ENCODE measurements around the gene SLBP.

The SLBP gene

GRCh38 chr4:1740021-1740545, 28.0 kb upstream of the SLBP start:
- Histone ChIP-seq H3K4me1 (ENCODE audit: control insufficient read depth, insufficient read depth, low read length) (no peaks in the 10 kb centered on the region), H3K27me3 (ENCODE audit: control insufficient read depth, insufficient read depth, low read length, poor library complexity, severe bottlenecking) (no peaks in the 10 kb centered on the region), H3K9me3 (ENCODE audit: control insufficient read depth, low read length) (peaks cover 4% of the 10 kb centered on the region), H3K27ac (ENCODE audit: insufficient read depth, low read depth, low read length, poor library complexity, severe bottlenecking) (no peak overlapping the region), H3K4me3 (ENCODE audit: insufficient read depth, low read depth, low read length) (no peak overlapping the region), H3K36me3 (ENCODE audit: control insufficient read depth, insufficient read depth, low read length) (peaks cover 89% of the 10 kb centered on the region)
- WGBS, 2 experiments = 97 to 98% methylated on average over 22 of the region's 22 CpGs

- H3K4me1 ChIP-seq (ENCODE audit: control insufficient read depth, insufficient read depth, low read length) = no peaks in the 10 kb centered on the region
- WGBS, 2 experiments = 95 to 96% methylated on average over 9 of the region's 9 CpGs
- H3K9me3 ChIP-seq (ENCODE audit: control insufficient read depth, low read length) = peaks cover 4% of the 10 kb centered on the region
- no peaks in the 10 kb centered on the region for H3K27me3 ChIP-seq (ENCODE audit: control insufficient read depth, insufficient read depth, low read length, poor library complexity, severe bottlenecking)
- no peak overlapping the region for H3K27ac ChIP-seq (ENCODE audit: insufficient read depth, low read depth, low read length, poor library complexity, severe bottlenecking)
- H3K4me3 ChIP-seq (ENCODE audit: insufficient read depth, low read depth, low read length) = no peak overlapping the region
- peaks cover 89% of the 10 kb centered on the region for H3K36me3 ChIP-seq (ENCODE audit: control insufficient read depth, insufficient read depth, low read length)
Observed at GRCh38 chr4:1739358-1739757, 27.2 kb upstream of the SLBP start.

- 95 to 96% methylated on average over 4 of the region's 4 CpGs for WGBS, 2 experiments
- Histone ChIP-seq H3K27ac (ENCODE audit: insufficient read depth, low read depth, low read length, poor library complexity, severe bottlenecking) (no peak overlapping the region), H3K9me3 (ENCODE audit: control insufficient read depth, low read length) (peaks cover 4% of the 10 kb centered on the region), H3K4me1 (ENCODE audit: control insufficient read depth, insufficient read depth, low read length) (no peaks in the 10 kb centered on the region), H3K27me3 (ENCODE audit: control insufficient read depth, insufficient read depth, low read length, poor library complexity, severe bottlenecking) (no peaks in the 10 kb centered on the region), H3K36me3 (ENCODE audit: control insufficient read depth, insufficient read depth, low read length) (peaks cover 82% of the 10 kb centered on the region), H3K4me3 (ENCODE audit: insufficient read depth, low read depth, low read length) (no peak overlapping the region)
Observed at GRCh38 chr4:1738410-1738809, 26.3 kb upstream of the SLBP start.

GRCh38 chr4:1737666-1738065, 25.5 kb upstream of the SLBP start:
- no peaks in the 10 kb centered on the region for H3K4me1 ChIP-seq (ENCODE audit: control insufficient read depth, insufficient read depth, low read length)
- no peak overlapping the region for H3K4me3 ChIP-seq (ENCODE audit: insufficient read depth, low read depth, low read length)
- H3K27me3 ChIP-seq (ENCODE audit: control insufficient read depth, insufficient read depth, low read length, poor library complexity, severe bottlenecking) = no peaks in the 10 kb centered on the region
- peaks cover 4% of the 10 kb centered on the region for H3K9me3 ChIP-seq (ENCODE audit: control insufficient read depth, low read length)
- peaks cover 88% of the 10 kb centered on the region for H3K36me3 ChIP-seq (ENCODE audit: control insufficient read depth, insufficient read depth, low read length)
- no peak overlapping the region for H3K27ac ChIP-seq (ENCODE audit: insufficient read depth, low read depth, low read length, poor library complexity, severe bottlenecking)
- 97 to 98% methylated on average over 15 of the region's 15 CpGs for WGBS, 2 experiments

- Histone ChIP-seq H3K4me1 (ENCODE audit: control insufficient read depth, insufficient read depth, low read length) (no peaks in the 10 kb centered on the region), H3K36me3 (ENCODE audit: control insufficient read depth, insufficient read depth, low read length) (peaks cover 85% of the 10 kb centered on the region), H3K27me3 (ENCODE audit: control insufficient read depth, insufficient read depth, low read length, poor library complexity, severe bottlenecking) (no peaks in the 10 kb centered on the region), H3K4me3 (ENCODE audit: insufficient read depth, low read depth, low read length) (no peak overlapping the region), H3K9me3 (ENCODE audit: control insufficient read depth, low read length) (peaks cover 4% of the 10 kb centered on the region), H3K27ac (ENCODE audit: insufficient read depth, low read depth, low read length, poor library complexity, severe bottlenecking) (no peak overlapping the region)
- WGBS, 2 experiments = 97% methylated on average over 13 of the region's 13 CpGs
Observed at GRCh38 chr4:1736812-1737211, 24.7 kb upstream of the SLBP start.

GRCh38 chr4:1735215-1735614, 23.1 kb upstream of the SLBP start:
- Histone ChIP-seq H3K9me3 (ENCODE audit: control insufficient read depth, low read length) (peaks cover 4% of the 10 kb centered on the region), H3K27me3 (ENCODE audit: control insufficient read depth, insufficient read depth, low read length, poor library complexity, severe bottlenecking) (no peaks in the 10 kb centered on the region), H3K36me3 (ENCODE audit: control insufficient read depth, insufficient read depth, low read length) (peaks cover 79% of the 10 kb centered on the region), H3K27ac (ENCODE audit: insufficient read depth, low read depth, low read length, poor library complexity, severe bottlenecking) (no peak overlapping the region), H3K4me1 (ENCODE audit: control insufficient read depth, insufficient read depth, low read length) (no peaks in the 10 kb centered on the region), H3K4me3 (ENCODE audit: insufficient read depth, low read depth, low read length) (no peak overlapping the region)
- WGBS, 2 experiments = 93 to 94% methylated on average over 20 of the region's 20 CpGs

- 97 to 98% methylated on average over 10 of the region's 10 CpGs for WGBS, 2 experiments
- Histone ChIP-seq H3K36me3 (ENCODE audit: control insufficient read depth, insufficient read depth, low read length) (peaks cover 72% of the 10 kb centered on the region), H3K27ac (ENCODE audit: insufficient read depth, low read depth, low read length, poor library complexity, severe bottlenecking) (no peak overlapping the region), H3K4me3 (ENCODE audit: insufficient read depth, low read depth, low read length) (no peak overlapping the region), H3K27me3 (ENCODE audit: control insufficient read depth, insufficient read depth, low read length, poor library complexity, severe bottlenecking) (no peaks in the 10 kb centered on the region), H3K9me3 (ENCODE audit: control insufficient read depth, low read length) (no peaks in the 10 kb centered on the region), H3K4me1 (ENCODE audit: control insufficient read depth, insufficient read depth, low read length) (no peaks in the 10 kb centered on the region)
Observed at GRCh38 chr4:1732911-1733310, 20.8 kb upstream of the SLBP start.

- H3K36me3 ChIP-seq (ENCODE audit: control insufficient read depth, insufficient read depth, low read length) = peaks cover 64% of the 10 kb centered on the region
- H3K9me3 ChIP-seq (ENCODE audit: control insufficient read depth, low read length) = no peaks in the 10 kb centered on the region
Observed at GRCh38 chr4:1731180-1731579, 19.1 kb upstream of the SLBP start.

GRCh38 chr4:1730532-1731135, 18.5 kb upstream of the SLBP start:
- Histone ChIP-seq H3K36me3 (ENCODE audit: control insufficient read depth, insufficient read depth, low read length) (peaks cover 62% of the 10 kb centered on the region), H3K4me1 (ENCODE audit: control insufficient read depth, insufficient read depth, low read length) (peaks cover 4% of the 10 kb centered on the region), H3K27me3 (ENCODE audit: control insufficient read depth, insufficient read depth, low read length, poor library complexity, severe bottlenecking) (no peaks in the 10 kb centered on the region), H3K9me3 (ENCODE audit: control insufficient read depth, low read length) (no peaks in the 10 kb centered on the region), H3K27ac (ENCODE audit: insufficient read depth, low read depth, low read length, poor library complexity, severe bottlenecking) (no peak overlapping the region), H3K4me3 (ENCODE audit: insufficient read depth, low read depth, low read length) (no peak overlapping the region)
- WGBS, 2 experiments = 96 to 97% methylated on average over 16 of the region's 16 CpGs

More at GRCh38 chr4:1731180-1731579, 19.1 kb upstream of the SLBP start:
- Histone ChIP-seq H3K4me3 (ENCODE audit: insufficient read depth, low read depth, low read length) (no peak overlapping the region), H3K27ac (ENCODE audit: insufficient read depth, low read depth, low read length, poor library complexity, severe bottlenecking) (no peak overlapping the region), H3K4me1 (ENCODE audit: control insufficient read depth, insufficient read depth, low read length) (no peaks in the 10 kb centered on the region), H3K27me3 (ENCODE audit: control insufficient read depth, insufficient read depth, low read length, poor library complexity, severe bottlenecking) (no peaks in the 10 kb centered on the region)
- 96 to 97% methylated on average over 10 of the region's 10 CpGs for WGBS, 2 experiments

GRCh38 chr4:1728061-1728980, 16.2 kb upstream of the SLBP start:
- Histone ChIP-seq H3K4me3 (ENCODE audit: insufficient read depth, low read depth, low read length) (no peak overlapping the region), H3K27ac (ENCODE audit: insufficient read depth, low read depth, low read length, poor library complexity, severe bottlenecking) (no peak overlapping the region), H3K9me3 (ENCODE audit: control insufficient read depth, low read length) (no peaks in the 10 kb centered on the region), H3K27me3 (ENCODE audit: control insufficient read depth, insufficient read depth, low read length, poor library complexity, severe bottlenecking) (no peaks in the 10 kb centered on the region), H3K36me3 (ENCODE audit: control insufficient read depth, insufficient read depth, low read length) (peaks cover 63% of the 10 kb centered on the region), H3K4me1 (ENCODE audit: control insufficient read depth, insufficient read depth, low read length) (peaks cover 4% of the 10 kb centered on the region)
- WGBS, 2 experiments = 96% methylated on average over 31 of the region's 31 CpGs
